Measurements from ENCODE around the gene SHROOM3.
A peak's percentile ranks its signal among the peaks of the same experiment; 100 is the strongest.

SHROOM3 gene

DNA sequence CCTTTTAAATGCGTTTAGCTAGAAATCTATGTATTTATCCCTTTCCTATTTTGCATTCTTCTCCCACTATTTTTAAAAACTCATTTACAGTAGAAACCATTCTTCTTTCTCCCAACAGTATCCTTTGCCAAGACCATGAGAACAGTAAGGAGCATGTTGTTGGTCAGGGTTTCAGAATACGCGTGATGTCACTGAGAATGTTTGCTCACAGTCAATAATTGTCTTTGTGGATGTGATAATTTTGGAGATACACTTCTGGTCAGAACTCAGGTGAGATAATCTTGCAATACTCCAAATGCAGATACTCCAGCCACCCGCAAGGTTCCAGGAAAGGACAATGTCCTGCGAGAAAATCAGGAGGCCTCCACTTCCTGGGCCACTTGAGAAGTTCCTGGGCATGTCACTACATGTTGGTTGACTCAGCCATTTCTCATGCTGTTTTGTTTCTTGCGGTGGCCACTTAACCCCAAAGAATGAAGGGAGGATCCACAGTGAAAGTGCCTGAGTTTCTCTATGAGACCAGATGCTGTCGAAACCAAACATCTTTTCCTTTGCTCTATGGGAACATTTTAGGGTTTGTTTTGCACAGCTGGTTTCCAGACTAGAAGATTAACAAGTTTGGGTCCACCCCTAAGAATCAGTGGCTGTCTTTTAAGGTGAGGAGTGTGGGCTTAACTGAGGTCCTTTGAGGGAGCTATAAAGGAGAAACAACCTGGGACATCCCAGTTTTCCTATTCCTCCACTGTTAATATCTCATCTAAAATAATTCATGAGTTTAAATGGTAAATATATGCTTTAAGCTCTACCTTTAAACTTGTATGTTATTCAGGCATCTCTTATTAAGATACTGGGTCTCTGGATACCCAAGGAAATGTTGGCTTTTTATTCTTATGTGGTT is 346.9 kb downstream of the SHROOM3 start:
- peak; percentile 96 for DNase-seq (ENCODE audit: low read depth)

DNA sequence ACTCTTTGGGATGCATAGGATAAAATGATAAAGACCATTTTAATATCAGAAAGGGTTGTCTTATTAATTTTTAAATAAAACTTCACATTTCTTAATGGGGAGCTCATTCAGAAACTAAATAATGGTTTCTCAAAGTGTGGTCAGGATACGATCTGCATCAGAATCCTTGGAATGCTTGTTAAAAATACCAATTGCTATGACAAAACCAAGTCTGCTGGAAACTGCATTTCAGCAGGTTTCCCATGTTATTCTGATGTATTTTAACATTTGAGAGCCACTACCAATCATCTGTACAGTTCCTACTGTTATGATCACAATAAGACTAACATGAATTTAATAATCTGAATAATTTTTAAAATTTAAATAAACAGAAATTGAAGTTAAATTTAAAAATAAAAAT is 347.8 kb downstream of the SHROOM3 start:
- peak; percentile 75 for DNase-seq (ENCODE audit: low read depth)
- peak overlapping the region; percentile 40 for H3K4me3 ChIP-seq (ENCODE audit: control insufficient read depth, low read depth, low read length)
- TF ChIP-seq, protein P1, sequence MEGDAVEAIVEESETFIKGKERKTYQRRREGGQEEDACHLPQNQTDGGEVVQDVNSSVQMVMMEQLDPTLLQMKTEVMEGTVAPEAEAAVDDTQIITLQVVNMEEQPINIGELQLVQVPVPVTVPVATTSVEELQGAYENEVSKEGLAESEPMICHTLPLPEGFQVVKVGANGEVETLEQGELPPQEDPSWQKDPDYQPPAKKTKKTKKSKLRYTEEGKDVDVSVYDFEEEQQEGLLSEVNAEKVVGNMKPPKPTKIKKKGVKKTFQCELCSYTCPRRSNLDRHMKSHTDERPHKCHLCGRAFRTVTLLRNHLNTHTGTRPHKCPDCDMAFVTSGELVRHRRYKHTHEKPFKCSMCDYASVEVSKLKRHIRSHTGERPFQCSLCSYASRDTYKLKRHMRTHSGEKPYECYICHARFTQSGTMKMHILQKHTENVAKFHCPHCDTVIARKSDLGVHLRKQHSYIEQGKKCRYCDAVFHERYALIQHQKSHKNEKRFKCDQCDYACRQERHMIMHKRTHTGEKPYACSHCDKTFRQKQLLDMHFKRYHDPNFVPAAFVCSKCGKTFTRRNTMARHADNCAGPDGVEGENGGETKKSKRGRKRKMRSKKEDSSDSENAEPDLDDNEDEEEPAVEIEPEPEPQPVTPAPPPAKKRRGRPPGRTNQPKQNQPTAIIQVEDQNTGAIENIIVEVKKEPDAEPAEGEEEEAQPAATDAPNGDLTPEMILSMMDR (conservative IDR thresholded peaks at IDR 0.05; ENCODE audit: control insufficient read depth, insufficient read depth, low read depth, low read length), result no peak

More for the DNA sequence above, 346.9 kb downstream of the SHROOM3 start:
- H3K4me3 ChIP-seq (ENCODE audit: control insufficient read depth, low read depth, low read length), result peak overlapping the region; percentile 40
- TF ChIP-seq, protein P1 (conservative IDR thresholded peaks at IDR 0.05; ENCODE audit: control insufficient read depth, insufficient read depth, low read depth, low read length), result no peak

DNA sequence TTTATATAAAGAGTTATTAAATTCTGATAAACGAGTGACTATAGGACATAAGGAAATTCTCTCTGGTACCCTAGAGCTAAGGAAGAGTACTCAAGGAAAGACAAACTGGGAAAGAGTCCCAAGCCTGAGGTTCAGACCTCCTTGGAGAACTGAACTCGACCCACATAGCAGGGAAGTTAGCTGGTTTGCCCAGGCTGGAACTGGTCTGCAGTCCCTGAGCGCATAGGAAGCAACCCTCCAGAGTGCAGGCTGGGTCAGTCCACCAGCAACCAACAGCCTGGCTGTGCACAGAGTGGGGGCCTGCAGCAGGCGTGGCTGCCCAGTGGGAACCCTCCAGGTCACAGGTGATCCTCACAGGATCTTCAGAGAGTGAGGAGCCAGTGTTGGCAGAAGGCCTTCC is 348.8 kb downstream of the SHROOM3 start:
- H3K4me3 ChIP-seq (ENCODE audit: control insufficient read depth, low read depth, low read length), result no peak overlapping the region
- TF ChIP-seq, protein P1 (conservative IDR thresholded peaks at IDR 0.05; ENCODE audit: control insufficient read depth, insufficient read depth, low read depth, low read length), result no peak
- DNase-seq (ENCODE audit: low read depth), result peak; percentile 26

DNA sequence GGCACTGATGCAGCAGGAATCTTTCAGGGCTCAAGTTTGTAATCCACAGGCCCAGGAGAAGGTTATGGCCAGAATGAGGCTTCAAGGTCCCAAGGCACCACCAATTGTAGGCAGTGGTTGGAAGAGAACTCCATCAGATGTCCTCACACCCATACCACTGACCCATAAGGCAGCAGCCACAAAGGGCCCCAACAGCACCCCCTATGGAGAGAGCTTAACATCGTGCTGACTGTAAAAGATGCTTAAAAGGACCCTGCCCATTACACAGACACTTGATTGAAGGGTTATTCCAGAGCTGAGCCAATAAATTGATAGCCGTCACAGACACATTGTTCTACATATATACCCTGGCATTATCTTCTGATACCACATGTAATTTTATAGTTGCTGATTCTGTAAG is 349.2 kb downstream of the SHROOM3 start:
- TF ChIP-seq, protein P1 (conservative IDR thresholded peaks at IDR 0.05; ENCODE audit: control insufficient read depth, insufficient read depth, low read depth, low read length), result peak; percentile 26
- DNase-seq (ENCODE audit: low read depth), result peak; percentile 21
- H3K4me3 ChIP-seq (ENCODE audit: control insufficient read depth, low read depth, low read length), result no peak overlapping the region

DNA sequence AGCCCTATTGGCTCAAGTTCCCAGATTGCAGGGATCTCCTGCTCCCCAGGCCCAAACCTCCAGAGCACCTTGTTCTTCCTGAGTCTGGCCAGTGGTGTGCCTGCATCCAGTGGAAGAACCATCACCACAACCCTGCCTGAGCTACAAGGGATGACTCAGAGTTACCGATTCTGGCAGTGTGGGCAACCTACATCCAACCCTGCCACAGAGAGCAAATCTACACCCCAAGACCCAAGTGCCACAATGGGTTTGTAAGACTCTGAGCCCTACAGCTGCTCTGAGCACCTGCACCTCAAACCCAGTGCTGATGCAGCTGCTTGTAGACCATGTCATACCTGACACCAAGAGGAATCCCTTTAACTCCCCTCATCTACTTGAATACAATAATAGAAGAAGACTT is 352.9 kb downstream of the SHROOM3 start:
- DNase-seq (ENCODE audit: low read depth), result no peak
- TF ChIP-seq, protein P1 (conservative IDR thresholded peaks at IDR 0.05; ENCODE audit: control insufficient read depth, insufficient read depth, low read depth, low read length), result no peak
- H3K4me3 ChIP-seq (ENCODE audit: control insufficient read depth, low read depth, low read length), result no peak overlapping the region

DNA sequence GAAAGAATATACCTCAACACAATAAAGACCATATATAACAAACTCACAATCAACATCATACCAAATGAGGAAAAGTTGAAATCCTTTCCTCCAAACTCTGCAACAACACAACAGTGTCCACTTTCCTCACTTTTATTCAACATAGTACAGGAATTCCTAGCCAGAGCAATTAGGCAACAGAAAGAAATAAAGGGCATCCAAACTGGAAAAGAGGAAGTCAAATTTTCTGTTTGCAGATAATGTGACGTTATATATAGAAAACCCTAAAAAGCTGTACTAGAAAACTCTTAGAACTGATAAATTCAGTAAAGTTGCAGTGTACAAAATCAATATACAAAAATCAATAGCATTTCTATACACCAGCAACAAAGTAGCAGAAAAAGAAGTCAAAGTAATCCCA is 355.3 kb downstream of the SHROOM3 start:
- DNase-seq (ENCODE audit: low read depth), result no peak
- H3K4me3 ChIP-seq (ENCODE audit: control insufficient read depth, low read depth, low read length), result no peak overlapping the region
- TF ChIP-seq, protein P1 (conservative IDR thresholded peaks at IDR 0.05; ENCODE audit: control insufficient read depth, insufficient read depth, low read depth, low read length), result no peak

All from fibroblast of mammary gland (primary cell).